ENCODE measurements around the gene FOXL3. TPM values are rescaled to one million over a fixed set of nuclear protein-coding genes. Genes with fewer than 3 reads are reported as not detected.

The FOXL3 gene
- polyA plus RNA-seq, 1 experiment, result not detected

DNA sequence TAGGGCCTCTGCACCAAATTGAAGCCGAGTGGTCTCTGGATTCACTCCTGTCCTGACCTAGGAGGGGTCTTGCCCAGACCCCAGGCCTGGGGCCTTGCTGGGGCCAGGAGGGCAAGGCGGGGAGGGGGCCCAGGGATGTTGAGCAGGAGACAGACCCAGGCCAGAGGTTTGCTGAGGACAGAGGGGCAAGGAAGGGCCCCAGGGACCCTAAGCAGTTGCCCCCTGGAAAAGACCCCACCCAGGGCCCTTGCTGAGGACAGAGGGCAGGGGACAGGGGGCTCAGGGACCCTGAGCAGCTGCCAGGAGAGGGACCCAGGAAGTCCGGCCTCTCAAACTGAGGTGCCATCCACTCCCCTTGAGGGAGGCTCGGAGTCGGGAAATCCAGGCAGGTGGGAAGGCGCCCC is 32.7 kb downstream of the FOXL3 start:
- CTCF ChIA-PET, result interaction anchor here (0.5 to 4.3 kb wide), 8 partner anchors 9 to 650 kb away, joined by 3 to 47 read pairs (median 3); no protein-coding TSS in a partner anchor
- POLR2A ChIA-PET, result no interaction called here
- TF ChIP-seq, protein P1, sequence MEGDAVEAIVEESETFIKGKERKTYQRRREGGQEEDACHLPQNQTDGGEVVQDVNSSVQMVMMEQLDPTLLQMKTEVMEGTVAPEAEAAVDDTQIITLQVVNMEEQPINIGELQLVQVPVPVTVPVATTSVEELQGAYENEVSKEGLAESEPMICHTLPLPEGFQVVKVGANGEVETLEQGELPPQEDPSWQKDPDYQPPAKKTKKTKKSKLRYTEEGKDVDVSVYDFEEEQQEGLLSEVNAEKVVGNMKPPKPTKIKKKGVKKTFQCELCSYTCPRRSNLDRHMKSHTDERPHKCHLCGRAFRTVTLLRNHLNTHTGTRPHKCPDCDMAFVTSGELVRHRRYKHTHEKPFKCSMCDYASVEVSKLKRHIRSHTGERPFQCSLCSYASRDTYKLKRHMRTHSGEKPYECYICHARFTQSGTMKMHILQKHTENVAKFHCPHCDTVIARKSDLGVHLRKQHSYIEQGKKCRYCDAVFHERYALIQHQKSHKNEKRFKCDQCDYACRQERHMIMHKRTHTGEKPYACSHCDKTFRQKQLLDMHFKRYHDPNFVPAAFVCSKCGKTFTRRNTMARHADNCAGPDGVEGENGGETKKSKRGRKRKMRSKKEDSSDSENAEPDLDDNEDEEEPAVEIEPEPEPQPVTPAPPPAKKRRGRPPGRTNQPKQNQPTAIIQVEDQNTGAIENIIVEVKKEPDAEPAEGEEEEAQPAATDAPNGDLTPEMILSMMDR (IDR thresholded peaks at IDR 0.05; ENCODE audit: insufficient read depth, low read depth, low read length), result no peak

DNA sequence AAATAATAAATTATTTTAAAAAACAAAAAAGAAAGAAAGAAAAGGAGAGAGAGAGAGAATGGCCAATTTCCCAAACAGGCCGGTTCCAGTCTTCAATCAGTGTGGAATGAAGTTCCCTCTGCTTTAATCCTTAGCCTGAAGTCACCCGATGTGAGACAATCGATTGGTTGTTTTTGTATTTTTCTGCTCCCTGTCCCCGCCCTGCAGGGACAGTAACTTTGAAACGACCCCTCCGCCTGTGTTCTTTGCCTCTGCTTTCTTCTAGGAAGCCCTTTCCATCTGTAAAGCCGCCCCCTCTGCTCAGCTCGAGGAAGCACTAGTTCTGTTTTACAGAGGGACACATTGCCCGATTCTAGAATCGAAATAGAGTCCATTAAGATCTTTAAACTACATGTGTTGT is 33.4 kb downstream of the FOXL3 start:
- H3K4me3 ChIP-seq (ENCODE audit: low read depth, low read length), result no peak overlapping the region
- CTCF ChIA-PET, result interaction anchor here (0.6 to 4.3 kb wide), 3 partner anchors 9 to 450 kb away, joined by 3 to 47 read pairs (median 3); no protein-coding TSS in a partner anchor
- H3K36me3 ChIP-seq (ENCODE audit: control insufficient read depth, insufficient read depth, low read length), result no peaks in the 10 kb centered on the region
- no peak for DNase-seq (ENCODE audit: low read depth)
- TF ChIP-seq, protein P1 (IDR thresholded peaks at IDR 0.05; ENCODE audit: insufficient read depth, low read depth, low read length), result no peak
- POLR2A ChIA-PET, result no interaction called here
- H3K27me3 ChIP-seq (ENCODE audit: control insufficient read depth, insufficient read depth, low read length), result peaks cover 15% of the 10 kb centered on the region

More for the DNA sequence above, 32.7 kb downstream of the FOXL3 start:
- Histone ChIP-seq H3K36me3 (ENCODE audit: control insufficient read depth, insufficient read depth, low read length) (no peaks in the 10 kb centered on the region), H3K4me3 (ENCODE audit: low read depth, low read length) (no peak overlapping the region), H3K27me3 (ENCODE audit: control insufficient read depth, insufficient read depth, low read length) (peaks cover 16% of the 10 kb centered on the region)
- no peak for DNase-seq (ENCODE audit: low read depth)

DNA sequence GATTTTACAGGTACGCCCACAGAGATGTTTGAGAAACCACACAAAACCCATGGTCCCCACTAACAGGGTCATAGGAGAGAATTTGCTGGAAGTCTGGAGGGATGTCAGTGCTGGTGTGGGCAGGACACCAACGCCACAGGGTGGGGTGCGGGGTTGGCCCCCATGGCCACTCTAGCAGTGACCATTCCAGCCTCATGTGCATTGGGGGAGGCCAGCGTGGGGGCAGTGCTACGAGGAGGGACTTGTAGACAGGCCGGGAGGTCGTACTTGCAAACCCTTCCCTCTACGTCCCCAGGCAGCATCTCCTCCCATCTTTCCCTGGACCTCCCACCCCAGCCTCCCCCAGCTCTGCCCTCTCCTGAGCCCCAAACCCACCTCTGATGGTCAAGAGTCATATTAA is 34.0 kb downstream of the FOXL3 start:
- DNase-seq (ENCODE audit: low read depth), result no peak
- ChIA-PET CTCF (interaction anchor here (4.3 kb wide), 1 partner anchor 449 kb away, joined by 47 read pairs; no protein-coding TSS in a partner anchor), POLR2A (no interaction called here)
- Histone ChIP-seq H3K27me3 (ENCODE audit: control insufficient read depth, insufficient read depth, low read length) (peaks cover 14% of the 10 kb centered on the region), H3K36me3 (ENCODE audit: control insufficient read depth, insufficient read depth, low read length) (no peaks in the 10 kb centered on the region), H3K4me3 (ENCODE audit: low read depth, low read length) (no peak overlapping the region)
- TF ChIP-seq, protein P1 (IDR thresholded peaks at IDR 0.05; ENCODE audit: insufficient read depth, low read depth, low read length), result no peak

DNA sequence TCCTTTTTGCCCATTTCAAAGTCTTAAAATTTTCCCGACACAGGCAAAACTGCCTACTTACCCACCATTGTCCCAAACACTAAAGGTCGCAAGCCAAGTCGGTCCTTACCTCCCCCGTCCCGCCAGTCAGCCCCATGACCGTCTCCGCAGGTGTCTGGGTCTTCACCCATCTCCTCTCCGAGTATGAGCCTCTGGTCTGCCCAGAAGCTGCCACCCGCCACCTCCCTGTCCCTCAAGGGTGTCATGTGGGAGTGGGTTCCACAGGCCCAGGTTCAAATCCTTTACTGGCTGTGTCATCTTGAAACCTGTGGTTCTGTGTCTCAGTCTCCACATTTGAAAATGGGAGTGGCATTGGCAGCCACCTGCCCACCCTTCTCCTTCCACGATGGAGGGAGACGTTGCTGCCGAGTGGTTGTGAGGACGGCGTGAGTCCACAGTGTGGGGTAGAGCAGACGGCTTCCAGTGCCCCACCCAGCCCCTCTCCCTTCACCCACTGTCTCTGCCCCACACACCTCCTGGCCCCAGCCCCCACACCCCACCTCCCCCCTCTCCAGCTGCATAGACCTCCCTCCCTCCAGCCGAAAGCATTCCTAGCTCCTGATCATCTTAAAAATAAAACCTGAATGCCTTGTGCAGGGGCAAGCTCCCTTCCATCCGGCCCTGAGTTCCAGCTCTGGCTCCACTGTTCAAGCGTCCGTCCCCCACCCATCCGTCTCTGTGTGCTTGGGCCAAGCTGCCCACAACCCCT is 35.3 kb downstream of the FOXL3 start:
- no peak for DNase-seq (ENCODE audit: low read depth)
- TF ChIP-seq, protein P1 (IDR thresholded peaks at IDR 0.05; ENCODE audit: insufficient read depth, low read depth, low read length), result no peak
- ChIA-PET CTCF (no interaction called here), POLR2A (no interaction called here)
- H3K36me3 ChIP-seq (ENCODE audit: control insufficient read depth, insufficient read depth, low read length), result no peaks in the 10 kb centered on the region
- H3K4me3 ChIP-seq (ENCODE audit: low read depth, low read length), result no peak overlapping the region
- H3K27me3 ChIP-seq (ENCODE audit: control insufficient read depth, insufficient read depth, low read length), result peaks cover 9% of the 10 kb centered on the region

DNA sequence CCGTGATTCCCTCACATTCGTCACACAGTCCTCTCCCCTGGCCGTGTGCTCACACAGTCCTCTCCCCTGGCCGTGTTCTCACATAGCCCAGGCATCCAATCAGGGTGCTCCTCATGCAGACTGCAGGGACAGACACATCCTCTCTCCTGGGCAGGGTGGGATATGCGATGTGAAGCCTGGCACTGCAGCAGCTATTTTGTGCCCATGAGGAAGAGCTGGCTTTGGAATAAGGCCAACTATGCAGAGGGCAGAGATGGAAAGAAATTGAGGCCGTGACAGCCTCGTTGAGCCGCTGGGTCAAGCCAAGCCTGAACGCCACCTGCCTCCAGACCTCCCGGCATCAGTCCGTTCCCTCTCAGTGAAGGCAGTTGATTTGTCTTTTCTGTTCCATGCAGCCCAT is 35.8 kb downstream of the FOXL3 start:
- H3K27me3 ChIP-seq (ENCODE audit: control insufficient read depth, insufficient read depth, low read length), result peaks cover 11% of the 10 kb centered on the region
- H3K36me3 ChIP-seq (ENCODE audit: control insufficient read depth, insufficient read depth, low read length), result no peaks in the 10 kb centered on the region
- no peak for DNase-seq (ENCODE audit: low read depth)
- ChIA-PET CTCF (interaction anchor here (1.2 to 1.6 kb wide), 2 partner anchors 9 to 448 kb away, joined by 3 to 5 read pairs; no protein-coding TSS in a partner anchor), POLR2A (no interaction called here)
- H3K4me3 ChIP-seq (ENCODE audit: low read depth, low read length), result no peak overlapping the region
- TF ChIP-seq, protein P1 (IDR thresholded peaks at IDR 0.05; ENCODE audit: insufficient read depth, low read depth, low read length), result no peak
